NCI-H1436 treated with DMSO at 0.1 percent for 48 hours (cell line): Measurements from ENCODE around the gene CPLX4.
"Not testable (repeated sequence)": the region's sequence is repeated elsewhere in the genome, so short reads cannot be mapped to it uniquely, and the experiment has no call there.

Experiments
- DNase-seq: peaks from one replicate; lab custom pipeline; 2025; lab: John Stamatoyannopoulos, UW

The CPLX4 gene

GRCh38 chr18:59269563-59270119, 48.8 kb downstream of the CPLX4 start:
- DNase-seq = no peak

- DNase-seq = no peak
Measured at GRCh38 chr18:59268721-59269562, 49.5 kb downstream of the CPLX4 start.

- no peak for DNase-seq
Measured at GRCh38 chr18:59268127-59268720, 50.2 kb downstream of the CPLX4 start.

GRCh38 chr18:59267503-59268126, 50.8 kb downstream of the CPLX4 start:
- no peak for DNase-seq

GRCh38 chr18:59266886-59267502, 51.5 kb downstream of the CPLX4 start:
- DNase-seq = no peak

- DNase-seq = no peak
Measured at GRCh38 chr18:59266459-59266858, 52.0 kb downstream of the CPLX4 start.

- DNase-seq = no peak
Measured at GRCh38 chr18:59265974-59266369, 52.5 kb downstream of the CPLX4 start.

GRCh38 chr18:59265246-59265973, 53.0 kb downstream of the CPLX4 start:
- DNase-seq = no peak

- DNase-seq = no peak
Measured at GRCh38 chr18:59264651-59265245, 53.7 kb downstream of the CPLX4 start.

GRCh38 chr18:59264121-59264571, 54.3 kb downstream of the CPLX4 start:
- no peak for DNase-seq

- DNase-seq = no peak
Measured at GRCh38 chr18:59263661-59264060, 54.8 kb downstream of the CPLX4 start.

- DNase-seq = not testable (repeated sequence)
Measured at GRCh38 chr18:59262243-59262642, 56.2 kb downstream of the CPLX4 start.

GRCh38 chr18:59261842-59262241, 56.6 kb downstream of the CPLX4 start:
- DNase-seq = not testable (repeated sequence)

- DNase-seq = not testable (repeated sequence)
Measured at GRCh38 chr18:59255491-59255890, 63.0 kb downstream of the CPLX4 start.

- no peak for DNase-seq
Measured at GRCh38 chr18:59249199-59249774, 69.2 kb downstream of the CPLX4 start.

- DNase-seq = no peak
Measured at GRCh38 chr18:59246796-59247195, 71.7 kb downstream of the CPLX4 start.
